Endothelial cell of umbilical vein (primary cell): ENCODE results near the gene VSTM4. TPM values are rescaled to one million over a fixed set of nuclear protein-coding genes. Genes with fewer than 3 reads are reported as not detected.

Experiments
- BruUV-seq: library from RNA; stranded (reverse); fragments of 400-500 nt; replicated peaks from 2 replicates; lab custom pipeline; 2021; lab: Mats Ljungman, UMichigan
- CTCF ChIA-PET: fragments of 300-600, 350-600 bp; sonication (Branson Sonifier 250); formaldehyde crosslinking; loops from one replicate; lab custom pipeline; 2021; ENCODE audit warnings: antibody characterized with exemption, inconsistent platforms; lab: Charles Lee
- POLR2A ChIA-PET: fragments of 300-600, 350-600 bp; sonication (Branson Sonifier 250); formaldehyde crosslinking; loops from one replicate; lab custom pipeline; 2021; ENCODE audit warnings: antibody characterized with exemption, inconsistent platforms; lab: Charles Lee
- DNase-seq: peaks from one replicate; pipeline ENCODE4 v3.0.0-alpha.2; 2011; ENCODE audit warnings: low read depth, low spot score
- FAIRE-seq: peaks from 2 replicates; lab custom pipeline; 2011; peaks lifted over from hg19 to GRCh38; lab: Jason Lieb, UNC
- H2AFZ ChIP-seq: 2 replicates; pipeline ENCODE4 v1.6.0; 2012; ENCODE audit warnings: low read depth, low read length, control low read depth, inconsistent platforms
- H3K27ac ChIP-seq: 2 replicates; pipeline ENCODE4 v1.5.1; 2011; ENCODE audit warnings: low read depth, mild to moderate bottlenecking, control low read depth, low read length, moderate library complexity; ENCODE audit not compliant: insufficient read depth
- H3K27me3 ChIP-seq, 2 experiments: 2 replicates each; pipeline versions ENCODE4 v1.6.0 to v1.6.1; 2011; ENCODE audit warnings: low read length in 2 of 2, mixed read lengths in 1 of 2; ENCODE audit not compliant: control insufficient read depth in 2 of 2, insufficient read depth in 2 of 2
- H3K36me3 ChIP-seq, 2 experiments: 2 replicates in 1 of 2; 3 replicates in 1 of 2; pipeline ENCODE4 v1.5.1; 2011; ENCODE audit warnings: low read length in 2 of 2, mild to moderate bottlenecking in 1 of 2, moderate library complexity in 1 of 2; ENCODE audit not compliant: control insufficient read depth in 2 of 2, insufficient read depth in 2 of 2; ENCODE audit errors: extremely low read depth in 1 of 2
- H3K4me1 ChIP-seq: 3 replicates; pipeline ENCODE4 v1.5.1; 2011; ENCODE audit warnings: mild to moderate bottlenecking, low read length; ENCODE audit not compliant: control insufficient read depth, insufficient read depth; ENCODE audit errors: extremely low read depth
- H3K4me2 ChIP-seq: 2 replicates; pipeline ENCODE4 v1.6.1; 2011; ENCODE audit warnings: low read length, control low read depth, mixed read lengths; ENCODE audit not compliant: insufficient read depth
- H3K4me3 ChIP-seq, 3 experiments: fragments of 200-600 bp in 1 of 3; sonication (generic), shearing (Covaris generic) in 1 of 3; replicated peaks in 1 of 3; 2 replicates each; pipeline ENCODE4 v1.5.1; 2011 to 2016; ENCODE audit warnings: control low read depth in 3 of 3, low read length in 3 of 3, mild to moderate bottlenecking in 2 of 3, inconsistent platforms in 1 of 3, low read depth in 1 of 3, moderate library complexity in 1 of 3; ENCODE audit not compliant: insufficient read depth in 1 of 3
- H3K79me2 ChIP-seq: 2 replicates; pipeline ENCODE4 v1.6.0; 2012; ENCODE audit warnings: low read length, inconsistent platforms; ENCODE audit not compliant: control insufficient read depth, insufficient read depth
- H3K9ac ChIP-seq: replicated peaks from 2 replicates; pipeline ENCODE3; 2011; ENCODE audit warnings: low read length, control low read depth; ENCODE audit not compliant: insufficient read depth; ENCODE audit errors: extremely low read depth
- H3K9me1 ChIP-seq: replicated peaks from 3 replicates; pipeline ENCODE4 v1.6.0; 2011; ENCODE audit warnings: mild to moderate bottlenecking, low read length; ENCODE audit not compliant: control insufficient read depth, insufficient read depth; ENCODE audit errors: extremely low read depth
- H3K9me3 ChIP-seq: replicated peaks from 2 replicates; pipeline ENCODE4 v1.5.1; 2012; ENCODE audit warnings: low read length, inconsistent platforms; ENCODE audit not compliant: control insufficient read depth, insufficient read depth
- H4K20me1 ChIP-seq: replicated peaks from 2 replicates; pipeline ENCODE3; 2011; ENCODE audit warnings: mild to moderate bottlenecking, low read length; ENCODE audit not compliant: control insufficient read depth, insufficient read depth; ENCODE audit errors: extremely low read depth
- CTCF ChIP-seq, 2 donors: IDR thresholded peaks; 1 replicate in 1 of 2; 2 replicates in 1 of 2; pipeline ENCODE4 v1.5.1; 2011; ENCODE audit warnings: low read length in 2 of 2, mild to moderate bottlenecking in 2 of 2, moderate library complexity in 2 of 2, control low read depth in 1 of 2, inconsistent platforms in 1 of 2, low read depth in 1 of 2; ENCODE audit not compliant: insufficient read depth in 1 of 2; ENCODE audit errors: extremely low read depth in 1 of 2
- EZH2 ChIP-seq: IDR thresholded peaks from 2 replicates; pipeline ENCODE4 v1.6.1; 2012; ENCODE audit warnings: borderline replicate concordance, low read depth, mild to moderate bottlenecking, moderate library complexity, low read length, inconsistent platforms; ENCODE audit not compliant: severe bottlenecking
- GATA2 ChIP-seq: IDR thresholded peaks from 2 replicates; pipeline ENCODE4 v1.7.0; 2011; ENCODE audit warnings: low read depth, mild to moderate bottlenecking, moderate library complexity, mixed read lengths, low read length; ENCODE audit not compliant: insufficient read length, insufficient read depth
- JUN ChIP-seq: IDR thresholded peaks from 2 replicates; pipeline ENCODE4 v1.6.1; 2011; ENCODE audit warnings: borderline replicate concordance, low read depth; ENCODE audit not compliant: insufficient read length, insufficient read depth
- MAX ChIP-seq: IDR thresholded peaks from 2 replicates; pipeline ENCODE4 v1.6.1; 2011; ENCODE audit not compliant: insufficient read depth, insufficient read length
- POLR2A ChIP-seq: IDR thresholded peaks from 2 replicates; pipeline ENCODE4 v1.6.1; 2012; ENCODE audit warnings: low read depth, mild to moderate bottlenecking, control low read depth, low read length
- dilution Hi-C: fragments of 300-500 bp; cut with MboI; formaldehyde crosslinking; loops from one replicate; pipeline ENCODE4 v1.15.0; 2019; ENCODE audit warnings: low sequenced_read_pairs; ENCODE audit not compliant: extremely low pct_ligation_motif_present
- intact Hi-C: fragments of 100-400 bp; cut with micrococcal nuclease; formaldehyde crosslinking; loops from one replicate; pipeline ENCODE4 v1.10.0; 2022
- polyA plus RNA-seq, 4 experiments: library from polyadenylated mRNA; depleted of rRNA in 3 of 4; stranded (reverse) in 3 of 4; unstranded in 1 of 4; fragments of >200 nt; gene quantifications; 2 replicates each; pipeline versions ENCODE4 v1.2.1 to v1.2.3, GENCODE V29; 2011 to 2012; ENCODE audit warnings: missing spikeins in 1 of 4
- total RNA-seq: library from RNA; stranded (reverse); gene quantifications from 2 replicates; pipeline ENCODE4 v1.2.3, GENCODE V29; 2021

VSTM4 gene
- total and polyA plus RNA-seq, 2 donors (not counting 3 experiments of a cell fraction or from before 2014, with no cell fraction given) = 0.07 TPM

GRCh38 chr10:49158404-49158803, 43.1 kb upstream of the VSTM4 start:
- Histone ChIP-seq H3K9me3 (no peaks in the 10 kb centered on the region), H2AFZ (no peak overlapping the region), H3K79me2 (no peaks in the 10 kb centered on the region), H3K4me2 (no peak overlapping the region), H3K9me1 (no peaks in the 10 kb centered on the region), H4K20me1 (no peaks in the 10 kb centered on the region), H3K27ac (no peak overlapping the region), H3K36me3 (no peaks in the 10 kb centered on the region), H3K27me3 (no peaks in the 10 kb centered on the region), H3K4me3 (no peak overlapping the region), H3K4me1 (no peaks in the 10 kb centered on the region), H3K9ac (no peak overlapping the region)
- ChIA-PET POLR2A (no interaction called here), CTCF (no interaction called here)
- FAIRE-seq = no peak
- DNase-seq = no peak
- TF ChIP-seq POLR2A = no peak
- TF ChIP-seq MAX = no peak
- TF ChIP-seq GATA2 = no peak
- intact Hi-C loops = no loop called here
- dilution Hi-C loops = no loop called here
- no TSS peak for BruUV-seq

GRCh38 chr10:49157229-49157628, 41.9 kb upstream of the VSTM4 start:
- no peaks in the 10 kb centered on the region for H3K9me3 ChIP-seq
- POLR2A ChIA-PET = no interaction called here
- dilution Hi-C loops = no loop called here
- no peak for DNase-seq
- H3K4me3 ChIP-seq = no peak overlapping the region
- CTCF ChIA-PET = no interaction called here
- H3K4me2 ChIP-seq = no peak overlapping the region
- H3K36me3 ChIP-seq = no peaks in the 10 kb centered on the region
- no peak for TF ChIP-seq CTCF (IDR thresholded peaks at IDR 0.05; ENCODE audit: extremely low read depth in 1 of 2, insufficient read depth in 1 of 2, low read depth in 1 of 2, low read length in 2 of 2)
- no peak for TF ChIP-seq POLR2A
- no peak for TF ChIP-seq EZH2
- TF ChIP-seq GATA2 = no peak
- TF ChIP-seq JUN = no peak
- H3K4me1 ChIP-seq = no peaks in the 10 kb centered on the region
- no peaks in the 10 kb centered on the region for H3K27me3 ChIP-seq
- intact Hi-C loops = no loop called here
- H3K79me2 ChIP-seq = no peaks in the 10 kb centered on the region
- no peaks in the 10 kb centered on the region for H4K20me1 ChIP-seq
- BruUV-seq = no TSS peak
- no peak overlapping the region for H3K27ac ChIP-seq
- no peaks in the 10 kb centered on the region for H3K9me1 ChIP-seq
- no peak for FAIRE-seq
- no peak overlapping the region for H3K9ac ChIP-seq
- no peak overlapping the region for H2AFZ ChIP-seq
